NOMO-1 (cell line): ENCODE results near the gene MRTFA.

ENCODE experiments used
- DNase-seq, 2 experiments: peaks; one replicate each; lab custom pipeline; 2025; ENCODE audit not compliant: unreplicated experiment in 2 of 2; lab: John Stamatoyannopoulos, UW

MRTFA gene

DNA sequence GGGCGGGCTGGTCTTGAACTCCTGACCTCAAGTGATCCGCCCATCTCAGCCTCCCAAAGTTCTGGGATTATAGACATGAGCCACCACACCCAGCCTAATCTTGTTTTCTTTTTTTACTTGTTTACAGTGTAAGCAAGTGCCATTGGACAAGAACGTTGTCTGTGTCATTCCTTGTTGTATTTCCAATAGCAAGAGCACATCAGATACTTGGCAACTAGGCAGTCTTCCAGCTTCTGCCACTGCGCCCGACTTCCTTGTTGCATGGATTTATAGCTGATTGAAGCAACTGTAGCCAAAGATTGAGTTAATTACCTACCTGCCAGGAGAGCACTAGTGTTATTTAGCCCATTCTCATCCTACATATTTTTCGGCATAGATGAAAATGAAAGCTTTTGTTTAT is 269.2 kb downstream of the MRTFA start:
- DNase-seq: no peak

DNA sequence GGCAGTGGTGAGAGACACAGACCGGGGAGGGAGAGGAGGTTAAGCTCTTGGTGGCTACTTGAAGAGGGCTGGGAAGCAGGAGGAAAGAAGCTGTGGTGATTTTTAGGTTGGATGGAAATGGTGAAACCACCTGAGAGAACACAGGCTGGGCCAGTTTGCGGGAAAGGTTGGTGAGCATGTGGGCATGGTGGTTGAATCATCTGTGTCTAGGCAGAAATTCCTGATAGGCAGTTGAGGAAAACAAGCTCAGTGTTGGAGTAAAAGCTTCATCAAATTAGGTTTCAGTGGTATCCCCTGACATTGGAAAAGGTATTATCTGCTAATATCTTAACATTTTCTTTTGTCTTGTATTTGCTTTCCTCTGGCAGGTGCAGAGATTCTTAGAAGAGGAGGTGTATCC is 270.5 kb downstream of the MRTFA start:
- no peak for DNase-seq

DNA sequence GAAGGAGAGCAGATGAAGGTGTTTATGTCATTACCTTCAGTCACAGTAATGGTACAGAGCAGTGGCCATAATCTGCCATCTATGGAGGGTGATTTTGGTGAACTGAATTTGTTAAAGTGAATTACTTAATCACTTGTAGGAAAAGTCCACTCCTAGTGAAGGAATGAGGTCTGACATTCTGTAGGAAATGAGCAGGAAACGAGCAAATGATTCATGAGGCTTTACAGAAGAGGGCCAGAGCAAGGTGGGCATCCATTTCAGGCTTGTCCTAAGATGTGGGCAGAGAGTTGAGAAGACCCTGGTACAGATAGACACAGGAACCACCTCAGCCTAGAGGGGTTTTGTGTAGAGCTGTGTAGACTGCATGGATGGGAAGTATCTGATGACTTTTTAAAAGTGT is 272.1 kb downstream of the MRTFA start:
- no peak for DNase-seq

DNA sequence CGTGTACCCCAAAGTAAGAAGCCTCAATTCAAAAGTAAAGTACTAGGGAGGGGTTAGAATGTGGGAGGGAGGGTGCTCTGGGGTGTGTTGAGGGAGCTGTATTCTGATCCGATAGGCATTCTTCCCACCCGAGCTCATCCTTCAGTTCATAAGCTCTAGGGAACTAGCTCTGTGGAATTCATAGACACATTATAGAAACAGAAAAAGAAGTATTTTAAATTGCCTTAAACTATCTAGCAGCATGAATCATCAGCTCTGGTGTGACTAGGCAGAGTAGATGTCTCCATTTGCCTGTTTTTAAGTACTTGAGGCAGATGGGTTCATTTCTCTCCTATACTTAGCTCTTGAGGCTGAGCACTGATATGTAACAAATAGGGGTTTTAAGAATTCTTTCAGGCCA is 273.5 kb downstream of the MRTFA start:
- no peak for DNase-seq

DNA sequence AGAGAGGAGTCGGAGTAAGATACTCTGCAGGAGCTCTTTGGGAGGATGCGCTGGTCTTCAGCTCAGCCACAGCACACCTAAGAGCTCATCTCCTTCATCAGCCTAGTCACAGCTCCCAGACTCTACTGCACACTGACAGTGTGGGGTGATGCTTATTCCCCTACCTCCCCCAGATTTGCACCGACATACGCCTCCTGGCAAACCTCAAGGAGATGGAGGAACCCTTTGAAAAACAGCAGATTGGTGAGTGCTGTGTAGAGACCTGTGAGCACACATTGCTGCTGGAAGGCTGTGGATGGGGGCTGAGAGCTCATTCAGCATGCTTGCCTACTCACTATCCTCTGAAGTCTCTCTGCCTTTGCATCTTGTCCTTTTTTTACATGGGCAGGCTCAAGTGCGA is 275.4 kb downstream of the MRTFA start:
- no peak for DNase-seq
